ENCODE results near the gene AQP9.
"Not testable (repeated sequence)": the region's sequence is repeated elsewhere in the genome, so short reads cannot be mapped to it uniquely, and the experiment has no call there.

Gene AQP9, protein sequence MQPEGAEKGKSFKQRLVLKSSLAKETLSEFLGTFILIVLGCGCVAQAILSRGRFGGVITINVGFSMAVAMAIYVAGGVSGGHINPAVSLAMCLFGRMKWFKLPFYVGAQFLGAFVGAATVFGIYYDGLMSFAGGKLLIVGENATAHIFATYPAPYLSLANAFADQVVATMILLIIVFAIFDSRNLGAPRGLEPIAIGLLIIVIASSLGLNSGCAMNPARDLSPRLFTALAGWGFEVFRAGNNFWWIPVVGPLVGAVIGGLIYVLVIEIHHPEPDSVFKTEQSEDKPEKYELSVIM

DNA sequence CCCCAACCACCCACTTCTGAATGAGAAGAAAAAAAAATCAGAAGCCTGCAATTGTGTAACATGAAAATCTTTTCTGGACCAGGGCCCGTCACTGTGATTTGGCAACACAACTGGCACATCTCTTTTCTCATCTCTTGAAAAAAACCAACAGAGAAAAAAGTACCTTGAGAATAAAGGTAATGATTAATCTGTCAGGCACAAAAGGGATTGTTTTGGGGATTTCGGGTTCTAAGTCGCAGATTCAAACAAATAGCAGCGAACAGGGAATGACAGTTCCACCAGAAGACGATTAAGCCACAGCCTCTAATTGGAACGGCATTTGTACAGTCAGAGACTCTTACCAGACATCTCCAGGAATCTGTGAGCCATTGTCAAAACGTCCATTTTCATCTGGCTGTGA lies at the start of gene AQP9:
TSS of gene AQP9 (plus strand) at position 276 of the 400 bp plus-strand sequence. CDS start 185 bp downstream, outside the sequence.
- DNase-seq, result no peak

DNA sequence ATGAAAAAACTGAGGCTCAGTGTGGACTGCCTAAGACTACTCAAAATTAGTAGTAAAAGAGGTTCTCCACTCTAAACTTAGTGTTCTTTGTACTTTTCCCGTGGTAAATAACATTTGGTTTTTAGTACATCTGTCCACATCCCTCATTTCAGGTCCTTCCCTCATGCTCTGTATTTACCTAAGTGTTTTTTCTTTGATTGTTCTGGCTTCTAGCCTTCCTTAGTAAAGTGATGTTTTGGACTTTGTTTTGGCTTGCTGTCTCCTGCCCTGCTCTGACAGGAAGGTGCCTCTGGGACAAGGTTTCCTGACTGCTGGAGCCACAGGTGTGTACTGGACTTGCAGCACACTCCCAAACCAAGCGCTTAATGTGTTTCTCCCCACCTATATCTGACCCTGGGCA lies 42.8 kb upstream of the AQP9 start:
- DNase-seq, result no peak

DNA sequence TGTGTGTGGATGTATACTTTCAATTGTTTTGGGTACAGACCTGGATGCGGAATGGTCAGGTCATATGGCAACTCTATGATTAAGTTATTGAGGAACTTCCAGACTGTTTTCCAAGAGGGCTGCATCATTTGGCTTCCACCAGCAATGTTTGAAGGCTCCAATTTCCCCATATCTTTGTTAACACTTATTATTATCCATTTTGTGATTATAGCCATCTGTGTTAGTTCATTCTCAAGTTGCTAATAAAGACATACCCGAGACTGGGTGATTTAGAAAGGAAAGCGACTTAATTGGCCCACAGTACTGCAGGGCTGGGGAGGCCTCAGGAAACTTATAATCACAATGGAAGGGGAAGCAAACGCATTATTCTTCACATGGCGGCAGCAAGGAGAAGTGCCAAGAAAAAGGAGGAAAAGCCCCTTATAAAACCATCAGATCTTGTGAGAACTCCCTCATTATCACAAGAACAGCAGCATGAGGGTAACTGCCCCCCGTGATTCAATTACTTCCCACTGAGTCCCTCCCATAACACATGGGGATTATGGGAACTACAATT lies 41.6 kb upstream of the AQP9 start:
- DNase-seq, result no peak

DNA sequence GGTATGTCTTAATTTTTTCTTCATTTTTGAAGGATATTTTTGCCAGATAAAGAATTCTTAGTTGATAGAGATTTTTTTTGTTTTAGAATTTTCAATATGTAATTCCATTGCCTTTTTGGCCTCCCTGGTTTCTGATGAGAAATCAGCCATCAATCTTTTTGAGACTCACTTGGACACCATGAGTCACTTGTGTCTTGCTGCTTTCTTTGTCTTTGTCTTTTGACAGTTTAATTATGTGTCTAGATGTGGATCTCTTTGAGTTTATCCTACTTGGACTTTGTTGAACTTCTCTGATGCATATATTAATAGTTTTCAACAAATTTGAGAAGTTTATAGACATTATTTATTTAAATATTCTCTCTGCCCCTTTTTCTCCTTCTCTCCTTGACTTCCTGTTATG lies 34.7 kb upstream of the AQP9 start:
- no peak for DNase-seq

DNA sequence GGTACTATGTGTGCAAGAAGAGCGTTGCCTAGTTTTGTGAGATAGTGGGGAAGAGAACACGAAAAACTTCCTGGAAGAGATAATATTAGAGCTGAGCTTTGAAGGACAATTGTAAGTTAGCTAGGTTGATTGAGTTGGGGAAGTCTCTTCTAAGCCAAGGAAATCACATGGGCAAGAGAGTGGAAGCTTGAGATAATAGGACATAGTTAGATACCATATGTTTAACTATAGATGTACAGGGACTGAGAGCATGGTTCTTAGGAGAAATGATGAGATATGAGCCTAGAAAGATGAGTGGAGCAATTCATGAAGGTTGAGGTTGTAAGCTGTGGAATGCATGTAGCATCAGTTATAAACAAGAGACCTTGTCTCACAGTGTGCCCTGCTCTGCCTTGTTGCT lies 30.1 kb upstream of the AQP9 start:
- DNase-seq, result no peak

DNA sequence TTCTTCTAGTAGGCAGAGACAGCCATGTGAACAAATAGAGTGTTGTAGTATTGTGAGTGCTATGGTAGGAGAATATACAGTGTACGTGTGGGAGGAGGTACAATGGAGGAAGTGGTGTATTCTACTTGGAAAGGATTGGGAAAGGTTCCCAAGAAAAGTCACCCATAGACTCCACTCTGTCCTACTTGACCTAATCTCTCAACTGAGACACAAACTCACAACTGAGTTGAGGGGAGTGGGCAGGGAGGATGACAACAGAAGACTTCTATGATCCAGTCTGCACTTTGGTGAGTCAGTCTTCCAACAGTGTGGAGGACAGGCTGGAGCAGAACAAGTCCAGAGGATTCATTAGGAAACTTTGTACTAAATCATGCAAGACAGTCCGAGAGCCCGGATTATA lies 28.8 kb upstream of the AQP9 start:
- no peak for DNase-seq

DNA sequence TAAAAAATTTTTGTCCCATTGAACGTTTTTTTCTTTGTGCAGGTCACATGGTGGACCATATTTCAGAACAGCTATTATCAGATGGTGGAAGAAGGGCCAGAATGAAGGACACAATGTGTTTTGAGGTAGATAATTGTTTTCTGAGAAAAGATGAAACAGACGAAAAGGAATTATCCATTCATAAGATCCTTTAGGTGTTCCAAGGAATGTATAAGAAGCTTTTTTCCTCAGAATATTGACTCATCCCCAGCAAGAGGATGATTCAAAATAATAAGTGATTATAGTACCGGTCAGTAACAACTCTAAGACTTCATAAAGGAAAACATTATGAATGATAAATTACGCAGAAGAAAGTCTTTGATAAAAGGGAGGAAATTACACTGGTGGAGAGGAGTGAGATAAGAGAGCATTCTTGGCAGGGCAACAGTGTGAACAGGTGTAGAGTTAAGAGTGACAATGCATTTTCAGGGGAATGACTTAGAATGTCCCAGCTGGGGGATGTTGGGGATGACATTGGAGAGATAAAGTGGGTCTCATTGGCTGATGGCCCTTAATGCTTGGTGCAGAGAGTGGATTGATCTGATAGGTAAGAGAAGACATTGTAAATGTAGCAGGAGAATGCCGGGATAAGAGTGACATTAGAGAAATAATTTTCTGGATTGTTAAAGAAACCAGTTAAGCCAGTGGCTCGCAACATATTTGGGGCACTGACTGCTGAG lies 27.0 kb upstream of the AQP9 start:
- DNase-seq, result no peak

- no peak for DNase-seq
These were observed 26.5 kb upstream of the AQP9 start for GRCh38 chr15:58111718-58112104.

DNA sequence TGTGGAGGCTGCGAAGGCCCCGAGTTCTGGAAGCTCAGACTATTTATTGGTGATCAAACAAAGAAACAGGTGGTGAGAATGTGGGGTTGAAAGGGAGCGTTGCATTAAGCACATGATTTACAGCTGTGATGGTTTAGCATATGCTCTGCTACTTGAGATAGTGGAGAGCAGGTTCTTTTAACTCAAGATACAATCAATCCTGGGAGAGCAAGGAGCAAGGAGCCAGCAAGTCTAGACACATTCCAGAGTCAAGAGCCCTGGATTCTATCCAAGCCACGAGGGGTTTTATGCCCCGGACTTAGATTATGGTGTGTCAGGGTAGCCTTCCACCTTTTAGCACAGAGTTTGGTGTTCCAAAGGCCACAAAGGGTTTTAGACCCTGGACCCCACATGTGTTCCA lies 24.8 kb upstream of the AQP9 start:
- DNase-seq, result not testable (repeated sequence)

GRCh38 chr15:58114388-58114787 lies 23.8 kb upstream of the AQP9 start:
- no peak for DNase-seq

- DNase-seq, result no peak
These were observed 23.4 kb upstream of the AQP9 start for GRCh38 chr15:58114812-58115211.

DNA sequence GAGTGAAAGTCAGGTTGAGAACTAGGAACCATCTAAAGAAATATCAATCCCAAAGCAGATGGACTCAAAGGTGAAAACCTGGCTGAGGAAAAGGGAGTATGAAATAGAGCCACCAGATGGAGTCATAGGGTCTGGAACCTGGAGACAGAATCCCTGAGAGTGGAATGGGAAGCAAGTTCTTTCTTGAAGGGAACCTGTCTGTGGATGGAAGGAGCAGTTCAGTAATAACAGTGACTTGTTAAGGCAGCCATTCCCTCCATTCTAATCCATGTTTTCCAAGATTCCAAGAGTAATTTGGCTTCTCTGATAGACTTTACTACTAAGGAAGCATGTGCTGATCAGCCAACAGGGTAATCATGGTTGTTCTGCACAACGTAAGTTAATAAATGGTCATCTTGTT lies 22.5 kb upstream of the AQP9 start:
- DNase-seq, result no peak

- DNase-seq, result no peak
These were observed 20.6 kb upstream of the AQP9 start for GRCh38 chr15:58117619-58118018.

- no peak for DNase-seq
These were observed 19.9 kb upstream of the AQP9 start for GRCh38 chr15:58118272-58118671.

DNA sequence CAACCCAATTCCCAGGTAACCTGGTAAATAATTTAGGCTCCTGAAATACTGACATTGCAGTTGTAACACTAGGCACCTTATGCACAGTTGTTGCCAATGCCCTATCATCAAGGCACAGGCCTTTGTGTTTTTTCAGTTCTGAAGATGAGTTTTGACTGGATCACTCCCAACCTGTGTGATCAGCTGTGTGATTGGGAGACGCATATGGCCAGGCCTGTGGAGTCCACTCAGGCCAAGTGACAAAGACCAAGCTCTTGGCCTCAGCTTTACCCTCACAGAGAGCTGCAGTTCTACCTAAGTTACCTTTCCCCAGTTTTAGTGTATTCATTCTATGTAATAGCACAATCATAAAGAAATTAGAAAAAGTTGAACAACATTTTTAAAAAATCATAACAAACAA lies 19.2 kb upstream of the AQP9 start:
- DNase-seq, result no peak

GRCh38 chr15:58124585-58124984 lies 13.6 kb upstream of the AQP9 start:
- DNase-seq, result no peak

- no peak for DNase-seq
These were observed 12.8 kb upstream of the AQP9 start for GRCh38 chr15:58125333-58125732.

DNA sequence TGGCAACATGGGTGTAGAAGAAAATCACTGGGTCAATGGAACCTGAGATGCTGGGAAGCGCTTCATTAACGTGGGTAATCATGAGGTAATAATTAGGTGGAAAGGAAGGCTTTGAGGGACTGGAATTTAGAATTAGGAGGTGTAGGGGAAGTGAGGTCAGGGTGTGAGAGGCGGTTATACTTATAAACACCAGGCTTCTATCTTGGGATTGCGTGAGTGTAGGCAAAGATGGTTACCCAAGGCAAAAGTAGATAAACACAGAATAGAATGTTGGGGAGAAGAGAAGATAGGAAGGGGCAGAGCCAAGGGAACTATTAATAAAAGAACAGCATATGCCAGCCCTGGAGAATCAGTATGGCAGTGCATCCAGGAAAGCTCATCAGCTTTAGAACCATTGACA lies 3.3 kb upstream of the AQP9 start:
- no peak for DNase-seq

DNA sequence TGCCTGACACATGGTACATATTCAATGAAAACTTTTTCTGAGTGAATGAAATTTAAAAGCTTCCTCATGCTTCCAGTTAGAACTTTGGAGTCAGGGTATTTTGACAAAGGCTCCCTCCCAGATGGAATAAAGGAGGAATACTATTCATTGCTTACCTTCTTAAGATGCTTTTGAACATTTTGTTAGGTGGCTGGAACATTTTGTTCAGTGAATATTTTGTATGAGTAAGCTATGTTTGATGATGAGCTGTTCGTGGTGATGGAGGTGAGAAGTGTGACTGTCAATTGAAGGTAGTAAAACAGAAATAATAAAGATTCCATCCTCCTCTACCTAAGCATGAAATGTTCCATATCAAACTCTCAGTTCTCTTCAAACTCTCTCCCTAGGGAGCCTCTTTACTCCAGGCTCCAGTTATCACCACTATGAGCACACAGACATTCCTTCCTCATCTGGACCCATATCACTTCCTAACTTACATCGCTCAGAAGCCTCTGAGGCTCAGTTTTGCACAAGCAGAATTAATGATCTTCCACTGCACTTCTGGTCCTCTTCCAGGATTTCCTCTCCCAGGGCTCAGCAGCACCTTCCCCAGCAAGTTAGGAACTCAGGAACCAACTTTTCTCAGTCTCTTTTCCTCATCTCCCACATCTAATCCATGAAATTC lies 2.5 kb upstream of the AQP9 start:
- no peak for DNase-seq

DNA sequence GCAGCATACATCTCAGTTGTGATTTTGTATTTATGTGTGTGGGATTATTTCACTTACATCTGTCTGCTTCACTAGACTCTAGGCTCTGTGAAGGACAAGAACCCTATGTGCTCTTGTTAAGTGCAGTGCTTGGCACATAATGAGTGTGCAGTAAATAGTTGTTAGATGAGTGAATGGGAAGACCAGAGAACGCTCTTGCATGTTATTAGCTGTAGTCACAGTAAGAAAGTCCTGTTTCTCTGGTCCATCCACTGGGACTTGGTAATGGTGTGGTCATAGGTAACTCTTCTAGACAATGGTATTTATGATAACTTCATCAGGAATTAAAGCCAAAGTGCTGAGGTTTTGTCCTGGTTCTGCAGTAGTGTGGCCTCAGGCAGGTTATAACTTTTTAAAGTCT lies 1.4 kb upstream of the AQP9 start:
- no peak for DNase-seq

DNA sequence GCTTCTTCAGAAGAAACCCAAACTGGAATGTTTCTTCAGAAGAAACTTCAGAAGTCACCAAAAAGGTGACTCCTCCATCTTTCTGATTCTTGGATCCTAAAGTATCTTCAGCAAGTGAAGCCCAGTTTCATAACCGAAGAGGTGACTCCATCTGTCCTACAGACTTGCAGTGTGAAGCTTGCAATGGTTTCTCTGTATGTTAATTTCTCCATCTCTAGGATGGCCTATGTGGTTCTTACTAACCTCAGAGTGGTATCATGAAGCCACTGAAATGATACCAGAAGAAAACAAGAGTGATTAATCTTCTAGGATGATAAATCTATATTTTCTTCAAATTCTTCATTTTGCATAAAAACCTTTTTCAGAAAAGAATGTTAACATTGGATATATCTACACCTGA lies 495 bp upstream of the AQP9 start:
- no peak for DNase-seq

DNA sequence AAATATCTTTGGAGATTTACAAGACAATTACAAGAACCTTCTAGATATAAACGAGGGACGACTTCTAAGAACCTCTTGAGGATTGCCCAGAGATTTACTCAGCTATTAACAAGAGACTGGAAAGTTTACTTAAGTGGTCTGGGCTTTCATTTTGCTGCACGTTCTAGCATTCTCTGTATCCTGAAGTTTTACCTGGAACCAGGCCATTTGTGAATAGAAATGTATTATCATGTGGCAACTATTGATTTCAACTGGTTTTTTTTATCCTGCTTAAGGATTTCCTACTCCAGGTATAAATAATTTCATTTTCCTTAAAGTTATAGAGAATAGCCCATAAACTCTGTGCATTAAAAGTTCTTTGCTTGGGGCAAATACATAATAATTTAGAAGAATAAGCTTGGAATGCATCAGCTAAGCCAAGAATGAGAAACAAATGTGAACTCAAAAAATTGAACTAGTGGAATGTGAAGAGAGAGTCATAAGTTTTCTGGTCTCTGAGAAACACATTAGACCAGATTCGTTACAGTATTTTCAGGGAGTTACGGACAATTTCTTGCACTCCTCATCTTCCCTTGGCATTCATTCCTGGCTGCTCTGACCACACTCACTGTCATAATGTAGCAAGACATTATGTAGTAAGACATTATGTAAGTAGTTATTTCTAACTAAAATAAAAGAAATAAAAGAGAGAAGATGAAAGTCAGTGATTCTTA lies 1.3 kb downstream of the AQP9 start:
- no peak for DNase-seq

DNA sequence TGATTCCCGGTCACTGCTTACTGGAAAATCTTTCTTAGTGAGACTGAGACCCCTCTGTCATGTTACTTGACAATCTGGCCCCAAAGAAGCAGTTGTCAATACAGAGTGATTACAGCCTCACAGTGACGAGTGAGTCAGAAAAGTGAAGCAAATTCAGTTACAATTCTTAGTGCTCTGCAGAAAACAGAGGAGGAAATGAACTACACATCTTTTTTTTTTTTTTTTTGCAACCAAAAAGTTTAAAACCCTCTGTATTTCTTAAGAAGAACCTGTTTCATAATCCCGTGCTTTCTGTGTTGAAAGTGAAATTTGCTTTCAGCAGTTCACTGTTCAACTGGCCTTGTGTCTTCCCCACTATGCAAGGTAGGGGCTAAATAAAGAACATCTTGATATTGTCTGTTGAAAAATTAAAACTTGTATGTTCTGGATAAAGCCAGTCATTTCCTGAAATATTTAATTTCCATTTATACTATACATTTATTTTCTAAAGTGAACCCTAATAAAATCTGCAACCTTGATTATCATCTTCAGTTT lies 1.9 kb downstream of the AQP9 start:
- DNase-seq, result no peak

All from T1000 (cell line).